Osteoblast (primary cell): ENCODE measurements around the gene PCARE. TPM values are rescaled to one million over a fixed set of nuclear protein-coding genes. Genes with fewer than 3 reads are reported as not detected.

Source experiments
- total RNA-seq: library from RNA; depleted of rRNA; stranded (reverse); fragments of >200 nt; gene quantifications from 2 replicates; pipeline ENCODE4 v1.2.3, GENCODE V29; 2012

PCARE gene
- total RNA-seq, 1 donor: not detected

Other genes starting within 250 kb of the PCARE start
- 9.4 and 18.9 TPM in 2 replicates for gene TRMT61B, start 204.2 kb downstream of the PCARE start, total RNA-seq
- gene WDR43, start 179.9 kb downstream of the PCARE start, total RNA-seq: 71.6 and 79.3 TPM in 2 replicates
- gene TOGARAM2, start 93.2 kb downstream of the PCARE start, total RNA-seq: under 0.01 and 0.72 TPM in 2 replicates
- 124 and 136 TPM in 2 replicates for gene CLIP4, start 40.9 kb upstream of the PCARE start, total RNA-seq